NCI-H2196 (cell line): Measurements from ENCODE around the gene KRTAP6-1.

Experiments used
- DNase-seq: peaks from one replicate; lab custom pipeline; 2025; ENCODE audit not compliant: unreplicated experiment; lab: John Stamatoyannopoulos, UW

KRTAP6-1 gene

DNA sequence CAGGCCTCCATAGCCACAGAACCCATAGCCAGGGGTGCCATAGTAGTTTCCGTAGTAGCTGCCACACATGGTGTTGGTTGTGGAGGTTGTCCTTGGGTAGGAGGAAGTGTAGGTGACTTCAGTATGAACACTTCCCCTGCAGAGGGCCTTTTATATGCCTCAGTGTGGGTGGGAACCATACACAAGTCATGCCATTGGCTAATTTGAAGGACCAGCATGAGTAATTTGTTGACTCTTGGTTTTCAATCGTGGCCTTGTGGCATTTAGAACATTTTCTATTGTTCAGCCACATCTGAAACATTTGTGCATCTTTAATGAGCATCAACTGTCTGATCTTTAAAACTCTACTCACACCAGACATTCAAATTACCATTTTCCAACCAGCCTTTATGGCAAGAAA, at the start of gene KRTAP6-1:
TSS of gene KRTAP6-1 (minus strand) at position 95 of the 400 bp plus-strand sequence. CDS start at position 69, 26 bp downstream.
- no peak for DNase-seq

DNA sequence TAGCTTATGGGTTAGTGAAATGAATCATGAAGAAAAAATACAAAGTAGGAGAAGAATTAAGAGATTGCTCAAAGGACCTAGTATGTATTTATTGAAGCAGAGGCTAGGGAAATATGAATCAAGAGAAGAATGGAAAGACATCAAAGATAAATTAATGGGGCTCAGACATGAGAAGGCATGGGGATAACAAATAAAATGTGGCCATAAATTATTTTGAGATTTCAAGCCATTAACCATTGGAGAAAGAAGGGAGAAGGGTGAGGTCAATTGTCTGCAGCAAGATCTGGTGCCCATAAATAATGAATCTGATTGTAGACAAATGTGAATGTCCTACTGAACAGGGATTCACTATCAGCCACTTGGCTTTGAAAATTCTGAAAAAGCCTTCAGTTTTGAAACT, 39.2 kb upstream of the KRTAP6-1 start:
- no peak for DNase-seq

GRCh38 chr21:30646904-30647414, 33.2 kb upstream of the KRTAP6-1 start:
- DNase-seq = no peak

- DNase-seq = no peak
Observed at GRCh38 chr21:30642564-30642963, 28.8 kb upstream of the KRTAP6-1 start, which contains the start of gene KRTAP20-3. Gene KRTAP20-3, plus strand, starts transcription at chr21:30642864.

- no peak for DNase-seq
Observed at GRCh38 chr21:30638686-30639085, 25.0 kb upstream of the KRTAP6-1 start.

GRCh38 chr21:30634906-30635305, 21.2 kb upstream of the KRTAP6-1 start, which contains the start of gene KRTAP20-2:
Gene KRTAP20-2, plus strand, starts transcription at chr21:30635206. Its CDS starts 58 bp downstream, at chr21:30635264.
- no peak for DNase-seq

DNA sequence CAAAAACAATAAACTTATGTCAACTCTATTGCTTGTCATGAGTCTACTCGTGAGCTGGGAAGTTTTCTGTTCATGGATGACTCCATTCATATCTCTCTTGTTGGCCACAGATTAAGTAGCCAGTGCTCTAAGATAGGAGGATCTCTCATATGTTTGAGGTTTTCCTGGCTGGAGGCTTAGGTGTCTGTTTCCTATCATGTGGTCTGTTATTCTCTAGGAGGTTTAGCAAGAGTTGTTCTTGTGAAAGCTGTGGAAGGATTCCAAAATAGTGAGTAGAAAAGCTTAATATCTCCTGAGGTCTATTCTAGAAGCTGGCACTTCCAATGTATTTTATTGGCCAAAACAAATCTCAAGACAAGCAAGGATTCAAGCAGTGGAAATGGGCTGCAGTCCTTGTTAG, 15.5 kb upstream of the KRTAP6-1 start:
- DNase-seq = no peak

- no peak for DNase-seq
Observed at GRCh38 chr21:30628109-30628508, 14.4 kb upstream of the KRTAP6-1 start.

GRCh38 chr21:30625449-30626165, 11.9 kb upstream of the KRTAP6-1 start:
- DNase-seq = no peak

DNA sequence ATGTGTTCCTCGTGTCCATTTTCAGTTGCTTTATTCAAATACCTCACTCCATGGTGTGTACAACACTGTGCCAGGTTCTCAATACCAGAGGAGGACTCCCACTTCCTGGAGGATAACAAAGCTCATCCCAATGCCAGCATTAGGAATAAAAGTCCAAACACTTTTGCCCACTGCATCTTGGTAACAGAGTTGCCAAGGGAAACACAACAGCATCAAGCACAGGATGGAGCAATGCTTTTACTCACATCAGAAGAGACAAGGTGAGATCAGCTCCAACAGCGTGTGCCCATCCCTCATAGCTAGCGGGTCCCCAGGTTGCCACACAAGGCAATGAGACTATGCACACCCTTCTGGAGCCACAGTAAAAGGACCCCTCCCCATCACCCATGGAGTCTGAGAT, 9.6 kb upstream of the KRTAP6-1 start:
- no peak for DNase-seq

- no peak for DNase-seq
Observed at GRCh38 chr21:30620522-30620921, 6.8 kb upstream of the KRTAP6-1 start, which contains the start of gene KRTAP20-4. Gene KRTAP20-4, plus strand, starts transcription at chr21:30620627.

GRCh38 chr21:30620080-30620479, 6.3 kb upstream of the KRTAP6-1 start:
- DNase-seq = no peak

GRCh38 chr21:30616125-30616524, 2.4 kb upstream of the KRTAP6-1 start, which contains the start of gene KRTAP20-1:
Gene KRTAP20-1, plus strand, starts transcription at chr21:30616425. Its CDS starts 30 bp downstream, at chr21:30616455.
- DNase-seq = no peak

DNA sequence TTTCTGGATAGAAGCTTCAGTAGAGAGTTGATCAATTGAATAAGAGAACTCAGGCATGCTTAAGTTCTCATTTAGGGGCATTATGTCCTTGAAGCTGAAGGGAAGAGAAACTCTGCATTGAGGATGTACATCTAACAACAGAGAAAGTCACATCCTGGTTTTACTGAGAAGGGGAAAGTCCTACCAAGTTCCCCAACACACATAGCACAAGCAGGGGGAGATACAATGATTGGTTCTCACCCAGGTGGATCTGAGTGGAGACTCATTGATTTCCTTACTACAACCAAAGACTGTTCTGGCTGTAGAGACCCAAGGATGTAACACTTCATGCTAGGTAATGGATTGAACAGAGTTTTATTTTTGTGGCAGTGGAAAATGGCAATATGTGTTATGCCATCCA, 1.5 kb upstream of the KRTAP6-1 start:
- DNase-seq = no peak

GRCh38 chr21:30612132-30612531, 1.6 kb downstream of the KRTAP6-1 start:
- no peak for DNase-seq

- DNase-seq = no peak
Observed at GRCh38 chr21:30605968-30606367, 7.8 kb downstream of the KRTAP6-1 start.

DNA sequence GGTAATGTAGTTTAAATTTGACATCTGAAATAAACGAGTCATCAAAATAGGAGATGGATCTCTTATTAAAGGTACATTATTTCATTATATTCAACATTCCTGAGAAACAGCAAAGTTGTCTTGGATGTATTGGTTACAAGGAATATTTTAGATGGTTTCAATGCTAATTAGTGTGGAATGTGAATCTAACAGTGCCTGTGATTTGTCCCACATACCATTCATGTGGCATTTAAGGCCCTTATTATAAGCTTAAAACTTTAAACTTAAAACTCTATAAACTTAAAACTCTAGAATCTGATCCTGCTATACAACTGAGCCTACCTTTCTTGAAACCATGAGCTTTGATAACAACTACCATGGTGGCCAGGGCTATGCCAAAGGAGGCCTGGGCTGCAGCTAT, 12.9 kb downstream of the KRTAP6-1 start, which contains the start of gene KRTAP22-1:
TSS of gene KRTAP22-1 (plus strand) at position 301 of the 400 bp plus-strand sequence.
- DNase-seq = no peak

DNA sequence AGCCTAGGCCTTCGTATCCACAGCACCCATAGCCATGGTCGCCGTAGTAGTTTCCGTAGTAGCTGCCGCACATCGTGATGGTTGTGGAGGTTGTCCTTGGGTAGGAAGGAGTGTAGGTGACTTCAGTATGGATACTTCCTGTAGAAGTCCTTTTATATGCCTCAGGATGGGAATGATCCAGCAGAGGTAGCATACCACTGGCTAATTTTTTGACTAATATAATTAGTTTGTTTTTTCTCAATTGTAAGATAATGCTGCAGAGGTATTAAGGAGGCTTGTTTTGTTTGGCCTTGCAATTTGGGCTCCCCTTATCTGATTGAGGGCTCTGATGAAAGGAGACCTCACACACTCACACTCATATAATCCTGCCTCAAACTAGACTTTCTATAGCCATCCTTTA, 14.9 kb downstream of the KRTAP6-1 start, which contains the start of gene KRTAP6-2:
TSS of gene KRTAP6-2 (minus strand) at position 101 of the 400 bp plus-strand sequence. CDS start at position 73, 28 bp downstream.
- DNase-seq = no peak

DNA sequence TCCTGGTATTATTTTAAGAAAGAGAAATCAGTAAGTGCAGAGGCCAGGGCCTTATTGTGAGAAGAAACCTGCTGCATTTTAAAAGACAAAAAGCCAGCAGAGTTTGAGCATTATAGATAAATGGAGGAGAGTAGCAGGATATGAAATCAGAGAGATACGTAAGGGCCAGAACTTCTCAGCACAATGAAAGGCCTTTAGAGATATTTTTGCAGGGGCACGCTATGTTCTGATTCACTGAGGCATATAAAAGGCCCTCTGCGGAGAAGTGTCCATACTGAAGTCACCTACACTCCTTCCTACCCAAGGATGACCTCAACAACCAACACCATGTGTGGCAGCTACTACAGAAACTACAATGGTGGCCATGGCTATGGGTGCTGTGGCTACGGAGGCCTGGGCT, 21.6 kb downstream of the KRTAP6-1 start, which contains the start of gene KRTAP6-3:
TSS of gene KRTAP6-3 (plus strand) at position 301 of the 400 bp plus-strand sequence. CDS start at position 307, 6 bp downstream.
- DNase-seq = no peak

DNA sequence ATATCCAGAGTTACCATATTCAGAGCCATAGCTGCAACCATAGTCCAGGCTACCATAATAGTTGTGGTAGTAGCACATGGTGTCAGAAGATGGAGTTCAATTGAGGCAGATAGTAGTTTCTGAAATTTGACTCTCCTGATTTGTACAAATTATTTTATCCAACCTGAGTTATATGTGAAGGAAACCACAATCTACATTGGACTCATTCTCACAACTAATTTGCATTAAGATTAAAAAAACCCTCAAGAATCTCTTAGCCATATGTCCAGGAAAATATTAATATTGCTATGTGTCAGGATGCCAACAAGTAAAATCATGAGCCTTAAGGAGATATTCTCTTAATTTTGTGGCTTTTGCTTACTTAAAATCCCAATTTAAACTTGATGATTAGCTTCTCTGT, 23.4 kb downstream of the KRTAP6-1 start, which contains the start of gene KRTAP22-2:
TSS of gene KRTAP22-2 (minus strand) at position 101 of the 400 bp plus-strand sequence.
- no peak for DNase-seq

GRCh38 chr21:30582870-30583269, 30.9 kb downstream of the KRTAP6-1 start:
- no peak for DNase-seq

DNA sequence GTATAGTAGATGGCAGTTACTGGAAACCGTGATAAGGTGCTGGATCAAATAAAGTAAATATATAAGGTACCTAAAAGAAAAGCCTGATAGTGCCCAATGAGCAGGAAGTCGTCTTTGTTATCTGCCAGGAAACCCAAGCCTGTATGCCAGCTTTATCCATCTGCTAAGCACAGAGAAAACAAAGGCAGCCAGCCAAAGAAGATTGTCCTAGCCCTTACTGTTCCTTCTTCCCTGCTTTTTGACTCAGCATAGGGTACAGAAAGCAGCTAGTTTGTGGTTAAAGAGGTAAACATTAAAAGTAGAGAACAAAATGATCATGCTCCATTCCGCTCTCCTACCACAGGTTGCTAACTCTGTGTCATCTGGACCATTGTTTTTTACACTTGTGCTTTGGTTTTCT, 33.6 kb downstream of the KRTAP6-1 start:
- no peak for DNase-seq
